SK-N-SH (cell line): ENCODE data around the gene SCN7A. TPM values are rescaled to one million over a fixed set of nuclear protein-coding genes. Genes with fewer than 3 reads are reported as not detected.

ENCODE experiments used
- CTCF ChIA-PET: fragments of 300-600, 350-600 bp; formaldehyde crosslinking; extraction: SDS; loops from one replicate; lab custom pipeline; 2021; lab: Yijun Ruan, JAX
- POLR2A ChIA-PET: fragments of 350-600 bp; sonication (Branson Sonifier 250); formaldehyde crosslinking; extraction: SDS; loops from one replicate; lab custom pipeline; 2020; ENCODE audit warnings: antibody characterized with exemption, inconsistent platforms; lab: Yijun Ruan, JAX
- DNase-seq: peaks from one replicate; pipeline ENCODE4 v3.0.0; 2012
- H2AFZ ChIP-seq: fragments of 200-600 bp; sonication (generic); 2 replicates; pipeline ENCODE4 v1.8.1; 2016; ENCODE audit warnings: antibody characterized with exemption, mild to moderate bottlenecking, low read depth
- H3F3A ChIP-seq: fragments of 200-600 bp; sonication (generic); replicated peaks from 2 replicates; pipeline ENCODE3; 2016; ENCODE audit warnings: antibody characterized with exemption, mild to moderate bottlenecking; ENCODE audit not compliant: insufficient read depth
- H3K27ac ChIP-seq, 2 experiments: fragments of 200-500 bp in 1 of 2; fragments of 200-600 bp in 1 of 2; sonication (Bioruptor generic) in 1 of 2; sonication (generic), shearing (Covaris generic) in 1 of 2; 2 replicates each; pipeline versions ENCODE4 v1.5.1 to v1.6.1; 2014 to 2016; ENCODE audit warnings: low read depth in 2 of 2, inconsistent platforms in 1 of 2, low read length in 1 of 2, mild to moderate bottlenecking in 1 of 2, mixed read lengths in 1 of 2
- H3K27me3 ChIP-seq: fragments of 200-600 bp; sonication (generic), shearing (Covaris generic); 2 replicates; pipeline ENCODE4 v1.6.1; 2016; ENCODE audit warnings: mixed run types; ENCODE audit not compliant: insufficient read depth
- H3K36me3 ChIP-seq, 2 experiments: fragments of 200-500 bp in 1 of 2; fragments of 200-600 bp in 1 of 2; sonication (Bioruptor generic) in 1 of 2; sonication (generic) in 1 of 2; replicated peaks in 1 of 2; 2 replicates each; pipeline versions ENCODE3 to v1.5.1; 2014 to 2016; ENCODE audit warnings: low read length in 1 of 2, mild to moderate bottlenecking in 1 of 2; ENCODE audit not compliant: insufficient read depth in 2 of 2, control insufficient read depth in 1 of 2
- H3K4me1 ChIP-seq, 2 experiments: fragments of 200-500 bp in 1 of 2; fragments of 200-600 bp in 1 of 2; sonication (Bioruptor generic) in 1 of 2; sonication (generic), shearing (Covaris generic) in 1 of 2; 2 replicates each; pipeline versions ENCODE4 v1.5.1 to v1.6.1; 2014 to 2016; ENCODE audit warnings: low read depth in 1 of 2, low read length in 1 of 2, mixed run types in 1 of 2; ENCODE audit not compliant: insufficient read depth in 2 of 2, control insufficient read depth in 1 of 2
- H3K4me2 ChIP-seq: fragments of 200-600 bp; sonication (generic), shearing (Covaris generic); 2 replicates; pipeline ENCODE4 v1.6.1; 2017; ENCODE audit warnings: mixed run types
- H3K4me3 ChIP-seq, 2 experiments: fragments of 200-500 bp in 1 of 2; fragments of 200-600 bp in 1 of 2; sonication (Bioruptor generic) in 1 of 2; sonication (generic), shearing (Covaris generic) in 1 of 2; 2 replicates each; pipeline versions ENCODE4 v1.5.1 to v1.8.1; 2014 to 2016; ENCODE audit warnings: low read depth in 2 of 2, inconsistent platforms in 1 of 2, low read length in 1 of 2, mild to moderate bottlenecking in 1 of 2, mixed read lengths in 1 of 2, moderate library complexity in 1 of 2
- H3K79me2 ChIP-seq: fragments of 200-600 bp; sonication (generic); 2 replicates; pipeline ENCODE4 v1.8.1; 2017; ENCODE audit warnings: mild to moderate bottlenecking; ENCODE audit not compliant: insufficient read depth
- H3K9ac ChIP-seq: fragments of 200-600 bp; sonication (generic); 2 replicates; pipeline ENCODE4 v1.6.1; 2017; ENCODE audit warnings: mixed run types
- H3K9me2 ChIP-seq: fragments of 200-600 bp; sonication (generic); 2 replicates; pipeline ENCODE4 v1.6.1; 2017; ENCODE audit warnings: mixed run types
- H3K9me3 ChIP-seq: fragments of 200-600 bp; sonication (generic); 2 replicates; pipeline ENCODE4 v1.6.1; 2017; ENCODE audit warnings: mixed run types, mild to moderate bottlenecking, moderate library complexity
- H4K20me1 ChIP-seq: fragments of 200-600 bp; sonication (generic); 2 replicates; pipeline ENCODE4 v1.6.1; 2017; ENCODE audit warnings: mild to moderate bottlenecking, mixed run types; ENCODE audit not compliant: insufficient read depth
- EZH2phosphoT487 ChIP-seq: fragments of 200-600 bp; sonication (generic); IDR thresholded peaks from 2 replicates; pipeline ENCODE4 v1.6.1; 2017; ENCODE audit warnings: low read depth, mixed run types, mild to moderate bottlenecking, antibody characterized with exemption, moderate library complexity, borderline replicate concordance
- FOSL2 ChIP-seq: IDR thresholded peaks from 2 replicates; pipeline ENCODE4 v1.4.0; 2012; ENCODE audit warnings: low read depth, mild to moderate bottlenecking, moderate library complexity, borderline replicate concordance
- GATA2 ChIP-seq: sonication (generic); formaldehyde crosslinking; IDR thresholded peaks from 2 replicates; pipeline ENCODE4 v1.5.0; 2020; ENCODE audit warnings: mild to moderate bottlenecking, missing genetic modification reagents
- IRF3 ChIP-seq: fragments of 150-350 bp; IDR thresholded peaks from 2 replicates; pipeline ENCODE4 v1.6.1; 2016; ENCODE audit warnings: mild to moderate bottlenecking, low read depth, low read length
- MAX ChIP-seq: IDR thresholded peaks from 2 replicates; pipeline ENCODE4 v1.4.0; 2012; ENCODE audit warnings: low read depth
- NRF1 ChIP-seq: IDR thresholded peaks from 2 replicates; pipeline ENCODE4 v1.6.1; 2012; ENCODE audit warnings: low read depth, mild to moderate bottlenecking, low read length
- PBX3 ChIP-seq: IDR thresholded peaks from 2 replicates; pipeline ENCODE4; 2012
- POLR2AphosphoS5 ChIP-seq: IDR thresholded peaks from 2 replicates; pipeline ENCODE4 v1.6.1; 2012; ENCODE audit warnings: low read depth, low read length
- RAD21 ChIP-seq: IDR thresholded peaks from 2 replicates; pipeline ENCODE4 v1.6.1; 2012; ENCODE audit warnings: mild to moderate bottlenecking, low read length
- RCOR1 ChIP-seq: fragments of 150-350 bp; IDR thresholded peaks from 2 replicates; pipeline ENCODE4 v1.6.1; 2017; ENCODE audit warnings: antibody characterized with exemption, low read length
- REST ChIP-seq: IDR thresholded peaks from 2 replicates; pipeline ENCODE4 v1.6.1; 2012; ENCODE audit warnings: mild to moderate bottlenecking, low read depth, low read length, moderate library complexity
- SMC3 ChIP-seq: IDR thresholded peaks from 2 replicates; pipeline ENCODE4 v1.6.1; 2012; ENCODE audit warnings: low read depth, low read length, improper control_type of control experiment
- TCF12 ChIP-seq: IDR thresholded peaks from 2 replicates; pipeline ENCODE4 v1.4.0; 2012
- USF1 ChIP-seq: IDR thresholded peaks from 2 replicates; pipeline ENCODE4 v1.4.0; 2012; ENCODE audit warnings: low read depth, borderline replicate concordance
- YY1 ChIP-seq: IDR thresholded peaks from 2 replicates; pipeline ENCODE4 v1.4.0; 2012; ENCODE audit warnings: low read depth, mild to moderate bottlenecking
- ZBTB33 ChIP-seq: IDR thresholded peaks from 2 replicates; pipeline ENCODE4 v1.4.0; 2012; ENCODE audit warnings: low read depth, borderline replicate concordance
- WGBS: methylation state at CpG from one replicate; pipeline ENCODE4 v1.1.6; 2017; ENCODE audit warnings: low lambda C conversion rate; 5-methylcytosine and 5-hydroxymethylcytosine counted together
- polyA plus RNA-seq, 3 experiments: library from polyadenylated mRNA; depleted of rRNA; stranded (reverse); fragments of >200 nt; gene quantifications; 2 replicates each; pipeline ENCODE4 v1.2.3, GENCODE V29; 2012

SCN7A gene
- polyA plus RNA-seq, 1 of the 3 experiments (the other 2 are of a cell fraction): 0.02 TPM

- H3K27ac ChIP-seq: no peak overlapping the region
- H3K4me3 ChIP-seq: no peak overlapping the region
- TF ChIP-seq SMC3: no peak
- no peak for TF ChIP-seq YY1
- TF ChIP-seq NRF1: no peak
- no peak for TF ChIP-seq RCOR1
- TF ChIP-seq PBX3: no peak
- TF ChIP-seq ZBTB33: no peak
- TF ChIP-seq USF1: no peak
- no peak for TF ChIP-seq GATA2 (CRISPR knock-in tag)
- no peak for TF ChIP-seq EZH2phosphoT487
- TF ChIP-seq REST: no peak
- no peak for TF ChIP-seq RAD21
- TF ChIP-seq IRF3: no peak
- no peak for TF ChIP-seq TCF12
- TF ChIP-seq POLR2AphosphoS5: no peak
- no peak for TF ChIP-seq FOSL2
- TF ChIP-seq MAX: no peak
- no peaks in the 10 kb centered on the region; a peak in 1 of 4 replicates for H3K4me1 ChIP-seq
- H3K4me2 ChIP-seq: no peak overlapping the region
- no peak for DNase-seq
- H3F3A ChIP-seq: no peaks in the 10 kb centered on the region
- ChIA-PET CTCF (interaction anchor here (0.6 to 3.0 kb wide), 3 partner anchors 11 to 318 kb away, joined by 3 to 6 read pairs (median 3); no protein-coding TSS in a partner anchor), POLR2A (no interaction called here)
- no peak overlapping the region for H2AFZ ChIP-seq
- H3K36me3 ChIP-seq: no peaks in the 10 kb centered on the region
- whole genome bisulfite sequencing: 58% methylated on average over 1 of the region's 1 CpG
- no peaks in the 10 kb centered on the region for H3K9me2 ChIP-seq
- no peaks in the 10 kb centered on the region for H3K27me3 ChIP-seq
- H3K79me2 ChIP-seq: no peaks in the 10 kb centered on the region
- no peak overlapping the region for H3K9ac ChIP-seq
- no peaks in the 10 kb centered on the region for H4K20me1 ChIP-seq
- H3K9me3 ChIP-seq: no peaks in the 10 kb centered on the region; the same call in 1 of the 2 replicates
Observed at GRCh38 chr2:166432331-166432730, 61.7 kb downstream of the SCN7A start.
